Ishikawa (cell line): ENCODE measurements around the gene ZFR2.

Source experiments
- FOXM1 ChIP-seq: IDR thresholded peaks from 2 replicates; pipeline ENCODE4 v1.6.1; 2012; ENCODE audit warnings: low read depth, borderline replicate concordance
- RAD21 ChIP-seq: IDR thresholded peaks from 2 replicates; pipeline ENCODE4 v1.6.1; 2012; ENCODE audit warnings: low read depth
- TCF12 ChIP-seq: IDR thresholded peaks from 2 replicates; pipeline ENCODE4 v1.6.1; 2012; ENCODE audit warnings: low read depth
- YY1 ChIP-seq: IDR thresholded peaks from 2 replicates; pipeline ENCODE4 v1.6.1; 2012; ENCODE audit warnings: low read depth

DNA sequence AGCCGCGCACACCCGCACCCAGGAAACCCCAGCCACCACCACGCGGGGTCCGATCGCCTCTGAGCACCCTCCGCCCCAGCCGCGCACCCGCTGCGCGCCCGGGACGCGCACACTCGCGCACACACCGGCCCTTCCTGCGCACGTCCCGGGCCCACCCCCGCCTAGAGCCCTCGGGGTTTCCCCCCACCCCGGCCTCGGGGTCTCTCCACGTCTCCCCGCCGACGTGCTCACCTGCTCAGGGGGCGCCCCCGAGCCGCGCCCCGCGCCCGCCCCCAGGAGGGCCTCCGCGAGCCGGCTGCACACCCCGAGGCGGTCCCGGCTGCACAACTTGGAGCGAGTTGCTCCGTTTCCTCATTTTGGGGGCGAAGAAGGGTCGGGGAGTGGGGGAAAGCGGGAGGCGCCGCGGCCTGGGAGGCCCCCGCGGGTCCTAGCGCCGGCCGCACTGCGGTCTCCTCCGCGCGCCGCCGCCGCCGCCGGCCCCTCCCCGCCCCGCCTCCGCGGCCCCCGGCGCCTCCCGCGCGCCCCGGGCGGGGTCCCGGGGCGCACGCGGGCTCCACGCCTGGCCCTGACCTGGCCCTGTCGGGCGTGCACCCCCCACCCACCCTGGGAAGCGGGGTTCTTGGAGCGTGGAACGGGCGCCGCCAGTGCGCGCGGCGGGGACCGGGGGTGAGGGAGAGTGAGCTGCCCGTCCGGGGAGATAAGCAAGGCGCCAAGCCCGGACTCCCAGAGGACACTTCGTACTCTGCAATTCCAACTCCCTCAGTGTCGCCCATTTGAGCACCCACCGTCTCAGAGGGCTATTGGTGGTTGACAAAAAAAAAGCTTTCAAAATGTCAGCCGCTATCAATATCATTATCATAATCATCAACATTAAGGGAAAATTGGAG lies 82.7 kb downstream of the ZFR2 start, which contains the start of gene MATK:
- TF ChIP-seq YY1: no peak
- TF ChIP-seq RAD21: no peak
- TF ChIP-seq FOXM1: no peak
- TF ChIP-seq TCF12: no peak; the same call in 1 of the 2 replicates
